Cardiac fibroblast (primary cell): ENCODE results near the gene GCN1.

Source experiments
- DNase-seq, 2 donors: peaks; one replicate each; pipeline versions ENCODE4 v3.0.0 to v3.0.0-alpha.2; 2010; ENCODE audit warnings: low read depth in 2 of 2
- H3K4me3 ChIP-seq, 2 donors: replicated peaks in 1 of 2; 1 replicate in 1 of 2; 2 replicates in 1 of 2; pipeline ENCODE4 v1.5.1; 2011; ENCODE audit warnings: low read depth in 2 of 2, low read length in 2 of 2, mild to moderate bottlenecking in 2 of 2, moderate library complexity in 1 of 2
- CTCF ChIP-seq: IDR thresholded peaks from one replicate; pipeline ENCODE4 v1.5.1; 2011; ENCODE audit warnings: low read depth, mild to moderate bottlenecking, low read length, inconsistent platforms

GCN1 gene

GRCh38 chr12:120109570-120110267, 84.8 kb downstream of the GCN1 start:
- TF ChIP-seq CTCF: no peak

GRCh38 chr12:120106151-120106550, 88.4 kb downstream of the GCN1 start:
- no peak for TF ChIP-seq CTCF
- H3K4me3 ChIP-seq: no peak overlapping the region
- no peak for DNase-seq

More at GRCh38 chr12:120109570-120110267, 84.8 kb downstream of the GCN1 start:
- DNase-seq: no peak
- no peak overlapping the region for H3K4me3 ChIP-seq

DNA sequence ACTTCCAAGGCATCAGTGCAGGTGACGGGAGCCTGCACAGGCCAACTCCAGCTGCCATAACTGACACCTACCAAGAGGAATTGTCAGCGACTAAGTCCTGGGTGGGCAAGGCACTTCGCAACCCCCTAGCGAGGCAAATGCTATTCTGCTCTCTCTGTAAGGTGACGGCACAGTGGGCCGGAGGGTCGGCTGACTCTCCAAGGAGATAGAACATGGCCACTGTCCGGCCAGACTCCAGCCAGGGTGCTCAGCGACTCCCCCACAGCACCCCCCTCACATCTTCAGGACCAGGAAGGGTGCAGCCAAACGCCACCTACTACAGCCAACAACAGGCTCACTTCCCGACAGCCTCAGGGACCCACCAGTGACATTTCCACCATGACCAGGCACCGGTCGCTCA, 91.1 kb downstream of the GCN1 start:
- DNase-seq: no peak
- no peak overlapping the region for H3K4me3 ChIP-seq
- TF ChIP-seq CTCF: no peak

GRCh38 chr12:120103044-120103338, 91.5 kb downstream of the GCN1 start:
- DNase-seq: no peak
- H3K4me3 ChIP-seq: no peak overlapping the region
- TF ChIP-seq CTCF: no peak

DNA sequence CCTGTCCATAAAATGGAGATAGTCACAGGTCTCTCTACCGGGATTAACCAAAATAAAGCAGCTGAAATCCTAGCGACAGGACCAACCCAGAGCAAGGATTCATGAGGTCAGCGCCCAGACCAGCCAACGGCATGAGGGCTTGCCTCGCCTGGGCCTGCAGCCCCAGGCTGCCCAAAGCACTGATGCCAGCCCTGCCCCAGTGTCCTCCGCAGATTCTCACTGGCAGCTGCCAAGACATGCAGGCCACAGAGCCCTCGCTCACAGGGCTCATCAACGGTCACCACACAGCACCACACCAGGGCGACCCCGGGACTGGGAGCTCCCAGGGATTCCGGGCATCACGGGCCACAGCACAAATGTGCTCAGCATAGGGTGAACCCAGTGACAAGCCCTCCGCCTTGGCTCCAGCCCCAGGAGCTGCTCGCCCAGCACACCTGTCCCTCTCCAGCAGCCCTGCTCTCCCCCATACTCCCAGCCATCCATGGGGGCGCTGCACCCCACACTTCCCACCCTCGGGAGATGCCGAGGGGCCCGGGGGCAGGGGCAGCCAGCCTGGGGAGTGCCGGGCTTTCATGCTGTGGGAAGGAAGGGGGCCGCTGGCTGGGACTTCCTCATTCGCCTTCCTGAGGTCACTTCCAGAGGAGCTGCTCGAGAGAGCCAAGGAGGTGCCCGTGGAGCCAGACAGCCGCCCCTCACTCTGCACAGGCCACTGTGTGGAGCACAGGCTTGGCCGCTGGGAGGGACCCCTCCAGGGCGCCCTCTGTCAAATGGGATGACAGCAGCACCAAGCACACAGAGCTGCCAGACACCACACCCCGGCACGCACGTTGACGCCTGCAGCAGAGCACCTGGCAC, 92.1 kb downstream of the GCN1 start:
- no peak for TF ChIP-seq CTCF
- DNase-seq: no peak
- no peak overlapping the region for H3K4me3 ChIP-seq

GRCh38 chr12:120101617-120102016, 92.9 kb downstream of the GCN1 start:
- TF ChIP-seq CTCF: no peak
- no peak overlapping the region for H3K4me3 ChIP-seq
- no peak for DNase-seq
